RWPE1 (cell line): Measurements from ENCODE around the gene ATP13A5.

Experiments
- CTCF ChIA-PET: fragments of 350-600 bp; sonication (Branson Sonifier 250); formaldehyde crosslinking; extraction: SDS; loops from one replicate; lab custom pipeline; 2021; lab: Yijun Ruan, JAX
- POLR2A ChIA-PET: fragments of 400-600 bp; formaldehyde crosslinking; extraction: SDS; loops from one replicate; lab custom pipeline; 2020; ENCODE audit warnings: antibody characterized with exemption; ENCODE audit not compliant: low non-redundant PET; lab: Yijun Ruan, JAX
- DNase-seq: peaks from one replicate; pipeline ENCODE4 v3.0.0; 2012; ENCODE audit warnings: low spot score
- H3K27ac ChIP-seq: fragments of 450-650 bp; 2 replicates; pipeline ENCODE4 v1.5.1; 2017
- CTCF ChIP-seq: fragments of 450-650 bp; conservative IDR thresholded peaks from 2 replicates; pipeline ENCODE4 v1.5.1; 2017; ENCODE audit warnings: low read depth, mild to moderate bottlenecking

The ATP13A5 gene

GRCh38 chr3:193240850-193241706 lies 137.5 kb downstream of the ATP13A5 start, which contains the start of gene PLAAT1:
PLAAT1 (plus strand) TSS chr3:193241222; CDS start chr3:193255651, 14,429 bp downstream.
- no peak within 1 kb of the TSS for H3K27ac ChIP-seq
- peak; percentile 87 for DNase-seq
- ChIA-PET POLR2A (no interaction called here), CTCF (no interaction called here)
- TF ChIP-seq CTCF: no peak

- ChIA-PET CTCF (no interaction called here), POLR2A (no interaction called here)
- TF ChIP-seq CTCF: no peak
- no peak overlapping the region for H3K27ac ChIP-seq
- no peak for DNase-seq
Measured at GRCh38 chr3:193240436-193240849, 138.1 kb downstream of the ATP13A5 start.

- H3K27ac ChIP-seq: no peak overlapping the region
- ChIA-PET CTCF (no interaction called here), POLR2A (no interaction called here)
- no peak for DNase-seq
- TF ChIP-seq CTCF: no peak
Measured at GRCh38 chr3:193237030-193237429, 141.5 kb downstream of the ATP13A5 start.

GRCh38 chr3:193236599-193236998 lies 142.0 kb downstream of the ATP13A5 start:
- POLR2A ChIA-PET: no interaction called here
- no peak for TF ChIP-seq CTCF
- CTCF ChIA-PET: no interaction called here
- H3K27ac ChIP-seq: no peak overlapping the region
- DNase-seq: no peak

- CTCF ChIA-PET: interaction anchor here (0.6 kb wide), 1 partner anchor 134 kb away, joined by 3 read pairs; no protein-coding TSS in a partner anchor
- no peak for TF ChIP-seq CTCF
- no peak overlapping the region for H3K27ac ChIP-seq
- POLR2A ChIA-PET: interaction anchor here (0.7 kb wide), 1 partner anchor 105 kb away, joined by 6 read pairs; no protein-coding TSS in a partner anchor
- peak; percentile 13 for DNase-seq
Measured at GRCh38 chr3:193231201-193231600, 147.4 kb downstream of the ATP13A5 start.

DNA sequence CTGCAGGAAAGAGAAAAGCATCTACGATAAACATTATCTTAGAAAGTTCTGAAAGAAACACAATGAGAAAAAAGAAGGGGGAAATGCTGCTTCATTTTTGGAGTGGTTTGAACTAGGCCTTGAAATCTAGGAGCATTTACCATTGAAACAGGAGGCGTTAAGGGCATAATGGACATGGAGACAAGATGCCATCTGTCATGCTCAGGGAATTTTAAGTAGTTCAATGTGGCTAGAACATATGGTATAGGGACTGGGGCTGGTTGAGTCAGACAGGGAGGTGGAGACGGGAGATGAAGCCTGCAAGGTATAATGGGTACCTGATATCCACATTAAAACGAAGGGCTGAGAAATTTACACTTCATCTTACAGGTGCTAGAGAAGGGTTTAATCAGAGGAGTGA lies 147.9 kb downstream of the ATP13A5 start:
- ChIA-PET POLR2A (no interaction called here), CTCF (no interaction called here)
- TF ChIP-seq CTCF: no peak

More for the DNA sequence above, 147.9 kb downstream of the ATP13A5 start:
- DNase-seq: no peak
- no peak overlapping the region for H3K27ac ChIP-seq
